HG03045 (cell line): ENCODE results near the gene SYTL1.

Experiments used
- ATAC-seq: cut with Tn5 transposase; IDR thresholded peaks from one replicate; pipeline ENCODE4 v1.9.1; 2021; ENCODE audit warnings: mild to moderate bottlenecking, moderate library complexity; ENCODE audit not compliant: unreplicated experiment

Gene SYTL1, protein sequence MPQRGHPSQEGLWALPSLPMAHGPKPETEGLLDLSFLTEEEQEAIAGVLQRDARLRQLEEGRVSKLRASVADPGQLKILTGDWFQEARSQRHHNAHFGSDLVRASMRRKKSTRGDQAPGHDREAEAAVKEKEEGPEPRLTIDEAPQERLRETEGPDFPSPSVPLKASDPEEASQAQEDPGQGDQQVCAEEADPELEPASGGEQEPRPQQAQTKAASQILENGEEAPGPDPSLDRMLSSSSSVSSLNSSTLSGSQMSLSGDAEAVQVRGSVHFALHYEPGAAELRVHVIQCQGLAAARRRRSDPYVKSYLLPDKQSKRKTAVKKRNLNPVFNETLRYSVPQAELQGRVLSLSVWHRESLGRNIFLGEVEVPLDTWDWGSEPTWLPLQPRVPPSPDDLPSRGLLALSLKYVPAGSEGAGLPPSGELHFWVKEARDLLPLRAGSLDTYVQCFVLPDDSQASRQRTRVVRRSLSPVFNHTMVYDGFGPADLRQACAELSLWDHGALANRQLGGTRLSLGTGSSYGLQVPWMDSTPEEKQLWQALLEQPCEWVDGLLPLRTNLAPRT

DNA sequence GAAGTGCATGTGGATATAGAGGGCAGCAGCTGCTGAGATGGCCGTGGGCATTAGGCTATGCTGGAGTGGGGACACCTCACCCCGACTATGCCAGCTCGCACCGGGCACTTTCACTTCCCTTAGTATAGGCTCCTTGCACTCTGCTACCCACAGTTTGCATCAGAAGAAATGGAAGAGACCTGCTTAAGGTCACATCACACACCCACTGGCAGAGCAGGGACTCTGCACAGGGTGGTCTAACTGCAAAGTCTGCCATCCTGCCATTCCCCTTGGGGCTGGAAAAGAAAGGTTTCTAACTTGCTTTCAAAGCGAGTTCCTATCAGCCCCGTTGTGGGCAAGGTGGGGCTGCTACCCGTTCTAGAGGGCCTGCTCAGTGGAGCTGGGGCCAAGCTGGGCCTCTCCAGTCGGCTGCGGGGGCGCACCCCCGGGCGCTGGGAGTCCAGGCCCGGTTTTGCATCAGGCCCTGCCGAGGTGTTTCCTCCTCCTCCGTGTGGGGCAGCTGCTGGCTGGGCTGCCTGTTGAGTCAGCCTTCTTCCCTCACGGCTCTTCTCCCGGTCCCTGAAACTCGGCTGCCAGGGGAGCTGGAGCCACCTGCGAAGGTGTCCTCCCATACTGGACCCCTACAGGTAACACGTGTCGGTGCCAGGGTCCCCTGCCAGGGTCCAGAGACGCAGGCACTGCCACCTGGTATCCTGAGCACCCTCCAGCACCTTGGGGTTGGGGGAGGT, at the start of gene SYTL1:
SYTL1 (plus strand) TSS at position 498 of the 728 bp plus-strand sequence. CDS start 3,313 bp downstream, outside the sequence.
- ATAC-seq: no peak

DNA sequence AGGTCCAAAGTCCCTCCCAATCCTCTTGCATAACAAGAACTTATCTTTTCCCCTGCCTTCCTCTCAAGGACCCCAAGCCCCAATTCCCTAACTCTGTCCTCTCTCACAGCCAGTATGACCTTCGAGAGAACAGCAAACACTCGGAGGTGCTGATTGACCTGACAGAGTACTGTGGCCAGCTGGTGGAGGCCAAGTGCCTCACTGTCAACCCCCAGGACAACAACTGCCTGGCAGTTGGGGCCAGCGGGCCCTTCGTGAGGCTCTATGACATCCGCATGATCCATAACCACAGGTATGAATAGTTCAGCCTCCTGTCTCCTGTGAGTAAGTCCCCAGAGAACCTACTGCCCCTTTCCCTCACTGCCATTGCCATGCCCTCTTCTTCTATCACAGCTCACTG, 49.7 kb upstream of the SYTL1 start:
- ATAC-seq: no peak

DNA sequence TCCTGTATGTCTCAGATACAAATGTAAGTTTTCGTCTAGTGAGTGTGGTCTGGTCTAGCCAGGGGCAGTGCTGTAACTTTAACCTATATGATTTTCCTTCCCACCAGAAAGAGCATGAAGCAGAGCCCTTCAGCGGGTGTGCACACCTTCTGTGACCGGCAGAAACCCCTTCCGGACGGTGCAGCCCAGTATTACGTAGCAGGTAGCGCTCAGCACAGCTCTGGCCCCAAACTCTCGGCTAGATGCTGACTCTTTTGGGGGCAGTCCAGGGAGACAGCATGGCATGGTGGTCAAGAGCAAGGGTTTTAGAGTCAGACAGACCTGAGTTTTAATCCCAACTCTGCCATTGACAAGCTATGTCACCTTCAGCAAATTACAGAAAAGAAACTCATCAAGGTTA, 47.9 kb upstream of the SYTL1 start:
- no peak for ATAC-seq

DNA sequence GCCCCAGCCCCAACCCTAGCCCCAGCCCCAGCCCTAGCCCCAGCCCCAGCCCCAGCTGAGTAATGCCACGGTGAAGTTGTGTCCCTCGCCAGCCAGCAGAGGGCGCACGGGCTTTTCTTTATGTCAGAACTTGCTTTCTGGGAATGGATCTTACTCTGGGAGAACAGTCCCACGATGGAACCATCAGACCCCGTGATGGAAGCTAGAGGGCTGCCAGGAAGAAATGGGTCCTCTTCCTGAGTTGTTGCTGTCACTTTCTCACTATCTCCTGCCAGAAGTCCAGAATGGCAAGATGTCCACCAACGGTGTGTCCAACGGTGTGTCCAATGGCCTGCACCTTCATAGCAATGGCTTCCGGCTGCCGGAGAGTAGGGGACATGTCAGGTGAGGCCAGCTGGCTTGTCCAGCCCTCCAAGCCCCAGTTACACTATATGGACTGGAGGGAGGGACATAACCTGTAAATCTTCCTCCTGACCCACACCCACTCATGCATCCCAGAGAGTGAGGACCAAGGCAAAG, 45.0 kb upstream of the SYTL1 start:
- ATAC-seq: no peak

DNA sequence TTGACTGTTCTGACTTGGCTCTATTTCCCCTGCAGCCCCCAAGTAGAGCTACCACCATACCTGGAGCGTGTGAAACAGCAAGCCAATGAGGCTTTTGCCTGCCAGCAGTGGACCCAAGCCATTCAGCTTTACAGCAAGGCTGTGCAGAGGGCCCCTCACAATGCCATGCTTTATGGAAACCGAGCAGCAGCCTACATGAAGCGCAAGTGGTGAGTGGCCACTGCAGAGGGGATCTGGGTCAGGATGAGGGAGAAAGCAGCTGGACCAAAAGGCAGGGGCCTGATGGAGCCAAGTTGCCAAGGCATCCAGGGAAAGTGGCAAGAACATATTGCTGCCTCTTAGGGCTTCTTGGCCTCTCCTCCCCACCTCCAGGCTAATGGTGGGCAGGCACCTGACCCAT, 43.9 kb upstream of the SYTL1 start:
- ATAC-seq: no peak

DNA sequence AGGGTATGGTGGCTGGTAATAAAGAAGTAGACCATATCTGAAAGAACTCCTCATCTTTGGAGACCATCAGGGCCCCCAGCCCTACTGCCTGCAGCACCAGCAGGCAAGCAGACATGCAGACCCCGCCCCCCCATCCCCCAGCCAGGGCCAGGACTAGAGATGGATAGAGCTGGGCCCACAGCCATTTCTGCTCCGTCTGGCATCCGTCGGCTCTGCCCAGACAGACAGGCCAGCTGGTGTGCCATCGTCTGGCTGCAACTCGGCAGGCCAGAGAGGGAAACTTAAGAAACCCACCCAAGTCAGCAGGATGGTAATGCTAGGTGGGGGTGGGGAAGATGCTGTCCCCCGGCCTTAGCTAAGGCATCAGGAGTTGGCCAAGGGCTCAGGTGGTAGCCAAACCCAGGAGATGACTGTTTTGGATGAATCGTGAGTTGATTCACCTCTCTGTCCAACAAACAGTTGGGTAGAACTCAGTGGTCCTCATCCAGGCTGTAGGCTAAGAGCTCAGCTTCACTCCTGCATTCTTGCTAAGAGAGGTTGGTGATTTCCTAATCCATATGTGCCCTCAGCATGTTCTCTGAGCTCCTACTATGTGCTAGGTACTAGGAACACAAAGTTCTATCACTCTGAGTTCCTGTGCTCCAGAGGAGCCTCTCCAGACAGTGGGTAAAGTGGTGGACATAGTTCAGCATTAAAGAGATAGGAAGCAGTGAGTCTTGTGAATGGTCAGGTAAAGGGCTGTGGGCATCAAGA, 43.0 kb upstream of the SYTL1 start:
- ATAC-seq: no peak

DNA sequence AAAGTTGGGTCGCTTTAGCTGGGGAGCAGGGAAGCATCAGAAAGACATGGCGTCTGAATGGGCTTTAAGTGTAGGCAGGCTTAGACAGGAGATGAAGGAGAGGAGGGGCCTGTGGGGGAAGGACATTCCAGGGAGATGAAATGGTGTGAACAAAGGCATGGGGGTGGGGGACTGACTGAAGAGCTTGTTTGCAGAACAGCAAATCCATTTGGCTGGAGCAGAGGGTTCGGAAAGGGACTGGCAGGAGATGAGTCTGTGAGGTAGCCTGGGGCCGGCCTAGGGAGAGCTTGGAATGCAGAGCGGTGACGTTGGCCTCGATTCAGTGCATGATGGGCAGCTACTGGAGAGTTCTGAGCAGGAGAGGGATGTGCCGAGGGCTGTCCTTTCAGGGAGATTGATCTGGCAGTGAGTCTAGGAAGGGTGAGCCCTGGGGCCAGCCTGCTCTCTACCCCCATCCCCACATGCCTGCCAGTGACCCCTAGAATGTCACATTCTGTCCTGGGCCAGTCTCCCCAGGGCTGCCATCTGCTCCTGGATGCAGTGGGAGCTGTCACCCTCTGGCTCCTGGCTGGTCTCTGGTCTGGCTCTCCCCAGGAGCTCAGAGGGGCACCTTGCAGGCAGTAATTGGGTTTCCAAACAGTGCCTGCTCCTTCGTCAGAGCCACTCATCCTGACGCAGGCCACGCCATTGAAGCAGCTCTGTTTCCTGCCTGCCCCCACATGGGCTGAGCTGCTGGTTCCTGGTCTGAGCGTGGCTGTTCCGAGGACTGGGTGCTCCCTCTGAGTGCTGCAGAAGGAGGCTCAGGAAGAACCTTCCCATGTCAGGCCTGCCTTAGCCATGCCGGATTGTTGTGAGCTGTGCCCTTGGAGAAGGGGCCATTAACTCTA, 42.2 kb upstream of the SYTL1 start:
- ATAC-seq: no peak

DNA sequence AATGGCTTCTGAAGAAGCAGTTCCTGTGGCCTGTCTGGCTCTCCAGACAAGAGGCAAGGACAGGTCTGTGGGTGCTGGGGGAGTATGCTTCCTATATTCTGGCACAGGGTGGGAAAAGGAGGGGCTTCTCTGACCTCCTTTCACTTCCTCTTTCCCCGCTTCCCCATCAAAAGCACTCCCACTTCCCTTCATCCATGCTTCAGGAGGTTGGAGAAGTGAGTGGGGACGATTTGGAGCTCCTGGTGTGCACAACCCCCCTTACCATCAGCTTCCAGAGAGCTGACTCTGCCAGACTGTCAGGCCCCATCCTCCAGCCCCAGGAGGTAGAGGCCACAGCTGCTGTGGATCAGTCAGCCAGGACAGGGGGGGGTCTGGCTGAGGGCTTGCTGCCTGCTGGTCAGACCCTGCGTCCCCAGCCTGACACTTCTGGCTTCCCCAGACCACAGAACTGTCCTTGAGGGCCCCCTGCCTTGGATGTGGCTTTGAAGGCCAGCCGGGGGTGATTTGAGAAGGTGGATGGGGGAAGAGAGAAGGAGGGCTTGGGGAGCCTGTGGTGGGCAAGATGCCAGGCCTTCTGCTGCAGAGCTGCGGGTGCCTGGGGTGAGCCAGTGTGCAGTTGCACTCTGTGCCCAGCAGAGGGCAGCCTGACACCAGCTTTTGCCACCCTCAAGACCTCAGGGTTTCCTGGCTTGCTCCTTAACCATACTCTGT, 41.3 kb upstream of the SYTL1 start:
- no peak for ATAC-seq

DNA sequence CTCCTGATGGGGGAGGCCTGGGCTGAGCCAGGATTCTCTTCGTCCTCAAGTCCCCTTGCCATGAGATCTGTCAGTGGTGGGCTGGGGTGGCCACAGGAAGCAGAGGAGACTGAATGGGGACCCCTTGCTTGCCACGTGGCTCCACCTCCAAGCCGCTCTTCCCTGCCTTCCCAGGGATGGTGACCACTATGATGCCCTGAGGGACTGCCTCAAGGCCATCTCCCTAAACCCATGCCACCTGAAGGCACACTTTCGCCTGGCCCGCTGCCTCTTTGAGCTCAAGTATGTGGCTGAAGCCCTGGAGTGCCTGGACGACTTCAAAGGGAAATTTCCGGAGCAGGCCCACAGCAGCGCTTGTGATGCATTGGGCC, 40.8 kb upstream of the SYTL1 start:
- ATAC-seq: no peak

DNA sequence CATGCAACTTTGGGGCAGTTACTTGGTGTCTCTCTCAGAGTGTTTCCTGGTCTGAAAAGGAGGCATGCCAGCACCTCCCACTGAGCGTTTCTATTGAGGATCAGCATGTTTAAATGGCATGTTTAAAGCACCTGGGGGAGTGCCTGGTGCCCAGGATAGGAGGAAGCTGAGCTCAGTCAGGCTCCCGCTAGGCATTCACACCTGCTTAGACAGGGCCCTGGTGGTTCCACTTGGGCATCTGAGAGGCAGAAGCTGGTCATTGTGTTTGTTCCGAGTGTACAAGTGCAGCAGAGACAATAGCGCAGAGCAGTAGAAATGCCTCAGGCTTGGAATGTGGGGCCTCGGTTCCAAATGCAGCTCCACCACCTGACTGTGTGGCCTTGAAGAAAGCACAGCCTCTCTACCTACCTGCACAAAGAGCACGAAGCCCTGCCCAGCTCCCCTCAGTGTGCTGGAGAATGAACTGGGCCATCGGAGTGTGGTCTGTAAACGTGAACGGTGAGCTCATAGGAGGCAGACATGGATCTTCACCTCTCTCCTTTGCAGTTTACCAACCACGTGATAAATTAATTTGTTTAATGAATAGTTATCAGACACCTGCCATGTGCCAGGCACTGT, 40.1 kb upstream of the SYTL1 start:
- ATAC-seq: no peak

DNA sequence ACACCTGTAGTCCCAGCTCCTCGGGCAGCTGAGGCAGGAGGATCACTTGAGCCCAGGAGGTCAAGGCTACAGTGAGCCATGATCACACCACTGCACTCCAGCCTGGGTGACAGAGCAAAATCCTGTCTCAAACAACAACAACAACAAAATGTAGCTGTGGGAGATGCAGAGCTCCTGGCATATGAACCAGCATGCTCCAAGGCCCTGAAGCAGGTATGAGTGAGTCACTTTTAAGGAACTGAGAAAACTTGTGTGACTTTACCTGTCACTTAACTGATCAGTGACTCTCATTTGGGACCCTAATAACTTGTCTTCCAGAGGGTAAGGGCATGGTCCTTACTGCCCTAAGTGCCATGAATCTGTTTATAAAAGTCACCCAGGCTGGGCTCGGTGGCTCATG, 39.2 kb upstream of the SYTL1 start:
- no peak for ATAC-seq

DNA sequence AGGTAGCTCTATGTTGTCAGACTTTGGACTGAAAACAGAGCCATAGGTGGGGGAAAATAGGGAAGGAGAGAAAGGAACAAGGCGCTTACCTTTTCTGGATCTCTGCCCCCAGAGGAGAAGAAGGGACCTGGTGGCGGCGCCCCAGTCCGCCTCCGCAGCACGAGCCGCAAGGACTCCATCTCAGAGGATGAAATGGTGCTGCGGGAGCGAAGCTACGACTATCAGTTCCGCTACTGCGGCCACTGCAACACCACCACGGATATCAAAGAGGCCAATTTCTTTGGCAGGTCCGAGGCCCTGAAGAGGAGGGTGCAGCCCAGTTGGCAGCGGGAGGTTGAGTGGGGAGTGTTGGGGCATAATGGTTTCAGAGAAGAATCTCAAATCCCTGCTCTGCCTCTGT, 38.3 kb upstream of the SYTL1 start:
- no peak for ATAC-seq

DNA sequence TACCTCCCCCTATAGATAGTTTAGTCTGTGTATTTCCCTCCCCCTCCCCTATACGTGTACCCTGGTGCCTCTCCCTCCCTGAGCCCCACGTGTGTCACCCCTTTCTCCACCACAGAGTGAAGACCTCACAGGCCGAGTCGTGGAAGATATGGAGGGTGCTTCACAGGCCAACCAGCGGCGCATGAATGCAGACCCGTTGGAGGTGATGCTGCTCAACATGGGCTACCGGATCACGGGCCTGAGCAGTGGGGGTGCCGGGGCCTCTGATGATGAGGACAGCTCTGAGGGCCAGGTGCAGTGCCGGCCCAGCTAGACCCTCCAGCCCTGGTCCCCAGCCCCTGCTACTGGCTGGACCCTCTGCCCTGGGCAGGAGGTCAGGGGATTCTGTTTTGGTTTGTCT, 35.8 kb upstream of the SYTL1 start:
- ATAC-seq: no peak

DNA sequence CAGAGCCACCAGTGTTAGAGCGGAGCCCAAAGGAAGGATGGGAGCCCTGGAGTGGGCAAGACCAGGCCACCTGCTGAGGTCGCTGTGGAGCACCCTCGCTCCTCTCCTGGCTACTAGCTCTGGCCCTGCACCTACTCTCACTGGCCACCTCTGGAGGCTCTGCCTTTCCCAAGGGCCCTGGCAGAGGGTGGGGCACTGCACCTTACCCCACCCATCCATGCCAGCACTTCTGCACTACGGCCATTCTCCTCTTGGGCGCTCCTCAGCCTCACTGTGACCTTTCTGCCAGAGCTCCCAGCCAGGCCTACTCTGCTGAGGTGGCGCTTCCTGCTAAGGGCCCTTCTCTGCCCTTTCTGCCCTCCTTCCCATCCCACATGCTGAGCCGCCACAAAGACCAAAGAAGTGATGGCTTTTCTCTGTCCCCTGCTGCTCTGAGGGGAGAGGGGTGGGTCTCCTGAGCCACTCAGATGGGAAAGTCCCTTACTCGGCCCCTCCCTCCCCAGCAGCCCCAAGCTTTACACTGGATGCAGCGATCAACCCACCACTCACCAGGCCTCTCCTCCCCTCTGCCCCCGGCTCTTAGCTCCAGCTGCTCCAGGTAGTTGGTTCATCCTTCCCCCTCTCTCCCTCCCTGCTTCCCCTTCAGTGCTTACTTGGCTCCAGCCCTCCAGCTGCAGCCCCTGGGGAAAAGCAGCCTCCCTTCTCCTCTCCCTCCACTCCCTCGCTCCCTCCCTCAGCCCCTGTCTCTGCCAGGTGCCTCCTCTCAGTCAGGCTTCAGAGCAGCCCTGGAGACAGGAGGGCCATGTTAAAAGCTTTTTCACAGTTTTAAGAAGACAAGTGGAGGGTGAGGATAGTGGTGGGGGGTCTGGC, 34.7 kb upstream of the SYTL1 start:
- no peak for ATAC-seq

DNA sequence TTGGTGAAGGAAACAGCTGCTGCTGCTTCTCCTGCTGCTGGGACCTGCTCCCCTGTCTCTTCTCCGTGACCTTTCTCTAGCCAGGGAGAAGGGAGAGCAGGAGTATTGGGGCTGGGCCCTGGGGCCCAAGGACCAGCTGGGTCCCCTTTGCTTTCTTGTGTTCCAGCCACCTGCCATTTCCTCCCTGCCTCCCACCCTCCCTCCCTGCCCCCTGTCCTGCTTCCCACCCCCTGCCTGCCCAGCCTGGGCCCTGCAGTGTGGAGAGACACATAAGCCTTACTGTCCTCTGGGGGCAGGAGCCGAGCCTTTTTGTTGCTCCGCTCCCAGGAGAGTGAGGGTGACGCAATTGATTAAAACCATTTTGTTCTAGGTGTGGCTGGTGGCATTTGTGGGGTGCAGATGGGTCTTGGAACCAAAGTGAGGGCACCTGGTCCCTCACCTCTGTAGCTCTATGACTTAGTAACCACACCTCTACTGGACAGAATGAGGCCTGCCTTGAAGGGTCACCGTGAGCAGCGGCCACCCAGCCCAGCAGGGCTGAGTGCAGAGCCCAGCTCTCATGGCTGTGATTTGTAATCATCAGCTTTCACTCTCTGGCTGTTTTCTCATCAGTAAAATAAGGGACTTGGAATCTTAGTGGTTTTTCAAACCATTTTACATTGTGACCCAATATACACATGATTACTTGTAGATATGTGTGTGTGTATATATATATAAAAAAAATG, 33.8 kb upstream of the SYTL1 start:
- no peak for ATAC-seq

DNA sequence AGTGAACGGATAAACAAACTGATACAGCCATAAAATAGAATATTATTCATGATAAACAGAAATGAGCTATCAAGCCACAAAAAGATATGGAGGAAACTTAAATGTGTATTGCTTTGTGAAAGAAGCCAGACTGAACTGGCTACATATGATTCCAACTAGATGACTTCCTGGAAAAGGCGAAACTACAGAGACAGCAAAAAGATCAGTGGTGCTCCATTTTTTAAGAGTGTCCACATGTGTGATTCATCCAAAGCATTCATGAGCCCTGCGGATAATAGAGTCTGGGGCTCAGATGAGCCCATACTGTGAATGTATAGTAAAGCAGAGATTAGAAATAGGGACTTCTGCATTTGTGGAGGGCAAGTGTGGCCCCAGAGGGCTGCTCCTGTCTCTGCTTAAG, 27.7 kb upstream of the SYTL1 start:
- no peak for ATAC-seq

DNA sequence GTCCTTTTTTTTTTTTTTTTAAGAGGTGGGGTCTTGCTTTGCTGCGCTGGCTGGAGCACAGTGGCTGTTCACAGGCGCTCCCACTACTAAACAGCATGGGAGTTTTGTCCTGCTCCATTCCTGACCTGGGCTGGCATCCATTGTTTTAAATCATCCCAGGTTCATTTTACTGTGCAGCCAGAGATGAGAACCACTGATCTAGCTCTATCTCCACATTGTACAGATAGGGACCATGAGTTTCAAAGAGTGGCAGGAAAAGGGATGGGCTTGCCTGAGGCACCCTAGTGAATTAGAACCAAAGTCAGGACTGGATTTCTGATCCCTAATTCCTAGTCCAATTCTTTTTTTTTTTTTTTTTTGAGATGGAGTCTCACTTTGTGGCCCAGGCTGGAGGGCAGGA, 27.1 kb upstream of the SYTL1 start:
- ATAC-seq: no peak

DNA sequence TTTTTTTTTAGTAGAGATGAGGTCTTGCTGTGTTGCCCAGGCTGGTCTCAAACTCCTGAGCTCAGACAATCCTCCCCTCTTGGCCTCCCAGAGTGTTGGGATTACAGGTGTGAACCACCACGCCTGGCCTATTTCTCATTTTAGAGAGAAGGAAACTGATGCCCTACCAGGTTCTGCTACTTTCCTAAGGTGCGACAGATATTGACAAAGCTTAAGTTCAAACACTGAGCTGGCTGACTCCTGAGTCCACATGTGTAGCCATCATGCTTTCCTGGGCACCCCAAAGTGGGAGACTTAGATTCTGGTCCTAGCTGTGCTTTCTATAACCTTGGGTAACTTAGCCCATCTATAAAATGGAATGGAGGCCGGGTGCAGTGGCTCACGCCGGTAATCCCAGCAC, 25.0 kb upstream of the SYTL1 start:
- no peak for ATAC-seq
